ENCODE measurements around the gene HELZ2. TPM values are rescaled to one million over a fixed set of nuclear protein-coding genes. Genes with fewer than 3 reads are reported as not detected.
"Not testable (repeated sequence)": the region's sequence is repeated elsewhere in the genome, so short reads cannot be mapped to it uniquely, and the experiment has no call there.

Gene HELZ2
- total and polyA plus RNA-seq, 2 donors = 15.5 to 19.9 TPM

DNA sequence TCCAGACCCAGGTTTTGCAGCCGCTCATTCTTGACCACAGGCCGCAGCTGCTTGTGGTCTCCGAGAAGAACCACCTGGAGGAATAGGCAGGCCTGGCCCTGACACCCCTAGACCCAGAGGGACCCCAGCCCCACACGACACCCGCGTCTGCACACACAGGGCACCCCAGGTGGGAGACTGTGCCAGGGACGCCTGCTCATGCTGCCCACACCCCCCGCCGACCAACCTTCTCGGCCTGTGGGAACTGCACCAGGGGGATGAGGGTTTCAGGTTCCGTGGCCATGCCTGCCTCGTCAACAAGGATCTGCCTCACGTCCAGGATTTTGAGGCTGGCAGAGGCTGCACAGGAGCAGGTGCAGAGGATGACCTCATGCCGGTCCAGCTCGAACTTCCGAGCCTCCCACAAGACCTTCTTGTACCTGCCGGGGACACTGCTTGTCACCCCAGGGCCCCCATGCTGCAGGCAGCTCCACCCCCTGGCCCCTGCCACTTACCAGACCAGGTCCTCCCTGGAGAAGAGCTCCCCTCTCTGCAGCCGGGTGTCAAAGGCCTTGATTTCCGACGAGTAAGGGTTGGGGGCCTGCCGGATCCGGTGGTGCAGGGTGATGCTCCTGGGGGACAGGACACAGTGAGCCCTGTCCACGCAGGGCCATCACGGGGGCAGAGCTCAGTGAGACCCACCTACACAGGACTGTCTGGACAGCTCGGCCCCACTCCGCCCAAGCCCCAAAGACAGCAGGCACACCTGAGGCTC, 13.0 kb downstream of the HELZ2 start:
- Histone ChIP-seq H3K4me1 (ENCODE audit: insufficient read depth) (no peaks in the 10 kb centered on the region), H3K27ac (ENCODE audit: low read depth) (no peak overlapping the region), H3K4me3 (ENCODE audit: low read depth, low read length) (no peak overlapping the region), H3K36me3 (ENCODE audit: insufficient read depth) (peaks cover 4% of the 10 kb centered on the region)
- DNase-seq (ENCODE audit: extremely low spot score) = no peak
- WGBS = 93% methylated on average over 26 of the region's 26 CpGs

GRCh38 chr20:63560333-63560805, 13.7 kb downstream of the HELZ2 start:
- 97% methylated on average over 16 of the region's 16 CpGs for WGBS
- DNase-seq (ENCODE audit: extremely low spot score) = no peak
- Histone ChIP-seq H3K4me3 (ENCODE audit: low read depth, low read length) (no peak overlapping the region), H3K36me3 (ENCODE audit: insufficient read depth) (peaks cover 4% of the 10 kb centered on the region), H3K27ac (ENCODE audit: low read depth) (no peak overlapping the region), H3K4me1 (ENCODE audit: insufficient read depth) (no peaks in the 10 kb centered on the region)

DNA sequence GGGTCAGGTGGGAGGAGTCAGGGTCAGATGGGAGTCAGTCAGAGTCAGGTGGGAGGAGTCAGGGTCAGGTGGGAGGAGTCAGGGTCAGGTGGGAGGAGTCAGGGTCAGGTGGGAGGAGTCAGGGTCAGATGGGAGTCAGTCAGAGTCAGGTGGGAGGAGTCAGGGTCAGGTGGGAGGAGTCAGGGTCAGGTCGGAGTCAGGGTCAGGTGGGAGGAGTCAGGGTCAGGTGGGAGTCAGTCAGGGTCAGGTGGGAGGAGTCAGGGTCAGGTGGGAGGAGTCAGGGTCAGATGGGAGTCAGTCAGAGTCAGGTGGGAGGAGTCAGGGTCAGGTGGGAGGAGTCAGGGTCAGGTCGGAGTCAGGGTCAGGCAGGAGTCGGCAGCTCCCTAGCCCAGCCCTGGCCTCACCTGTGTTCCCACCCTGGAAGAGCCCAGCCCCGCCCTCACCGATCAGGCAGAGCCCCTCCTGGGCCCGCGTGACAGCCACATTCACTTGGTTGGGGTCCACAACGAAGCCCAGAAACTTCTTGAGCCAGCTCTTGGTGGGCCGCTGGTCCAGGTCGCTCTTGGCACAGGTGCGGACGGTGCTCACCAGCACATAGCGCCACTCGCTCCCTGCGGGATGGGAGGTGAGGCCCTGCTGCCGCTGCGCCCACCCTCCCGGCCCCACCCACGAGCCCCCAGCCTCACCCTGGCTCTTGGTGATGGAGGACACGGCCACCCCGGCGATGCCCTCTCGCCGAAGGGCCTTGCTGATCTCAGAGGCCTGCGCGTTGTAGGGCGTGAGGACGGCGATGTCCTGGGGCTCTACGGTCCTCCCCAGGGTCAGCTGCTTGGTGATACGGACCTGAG, 14.3 kb downstream of the HELZ2 start:
- H3K4me1 ChIP-seq (ENCODE audit: insufficient read depth); H3K4me3 ChIP-seq (ENCODE audit: low read depth, low read length); H3K36me3 ChIP-seq (ENCODE audit: insufficient read depth); H3K27ac ChIP-seq (ENCODE audit: low read depth); DNase-seq (ENCODE audit: extremely low spot score): not testable (repeated sequence)
- 95% methylated on average over 31 of the region's 31 CpGs for WGBS

DNA sequence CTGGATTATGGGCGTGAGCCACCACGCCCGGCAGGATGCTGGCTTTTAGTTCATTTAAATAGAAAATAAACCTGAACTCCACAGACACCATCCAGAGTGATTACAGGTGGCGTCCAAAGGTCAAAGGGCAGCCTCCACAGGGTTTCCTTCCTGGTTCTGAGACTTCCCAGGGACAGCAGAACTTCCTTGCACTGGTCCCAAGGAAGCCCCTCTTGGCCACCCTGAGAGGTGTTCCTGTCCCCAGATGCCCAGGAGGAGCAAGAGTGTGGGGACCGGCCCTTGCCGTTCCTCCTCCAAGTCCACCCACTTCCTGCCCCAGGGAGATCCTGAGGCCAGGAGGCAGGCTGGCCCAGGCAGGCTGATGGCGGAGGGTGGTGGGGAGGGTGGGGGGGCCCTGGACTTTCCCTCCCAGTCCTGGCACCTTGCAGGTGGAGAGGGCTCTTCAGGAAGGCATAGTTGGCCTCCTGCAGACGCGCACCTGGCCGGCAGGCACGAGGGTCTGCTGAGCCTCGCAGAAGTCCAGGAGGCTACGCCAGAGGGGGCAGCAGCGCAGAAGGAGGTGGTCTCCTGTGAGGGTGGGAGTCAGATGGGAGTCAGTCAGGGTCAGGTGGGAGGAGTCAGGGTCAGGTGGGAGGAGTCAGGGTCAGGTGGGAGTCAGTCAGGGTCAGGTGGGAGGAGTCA, 15.1 kb downstream of the HELZ2 start:
- DNase-seq (ENCODE audit: extremely low spot score) = no peak
- H3K36me3 ChIP-seq (ENCODE audit: insufficient read depth) = peaks cover 4% of the 10 kb centered on the region
- 95% methylated on average over 14 of the region's 14 CpGs for WGBS
- H3K4me3 ChIP-seq (ENCODE audit: low read depth, low read length) = no peak overlapping the region
- no peak overlapping the region for H3K27ac ChIP-seq (ENCODE audit: low read depth)
- H3K4me1 ChIP-seq (ENCODE audit: insufficient read depth) = no peaks in the 10 kb centered on the region

GRCh38 chr20:63557481-63557891, 16.6 kb downstream of the HELZ2 start:
- Histone ChIP-seq H3K4me1 (ENCODE audit: insufficient read depth) (no peaks in the 10 kb centered on the region), H3K36me3 (ENCODE audit: insufficient read depth) (peaks cover 4% of the 10 kb centered on the region), H3K27ac (ENCODE audit: low read depth) (no peak overlapping the region), H3K4me3 (ENCODE audit: low read depth, low read length) (no peak overlapping the region)
- no peak for DNase-seq (ENCODE audit: extremely low spot score)
- 89% methylated on average over 19 of the region's 19 CpGs for WGBS

DNA sequence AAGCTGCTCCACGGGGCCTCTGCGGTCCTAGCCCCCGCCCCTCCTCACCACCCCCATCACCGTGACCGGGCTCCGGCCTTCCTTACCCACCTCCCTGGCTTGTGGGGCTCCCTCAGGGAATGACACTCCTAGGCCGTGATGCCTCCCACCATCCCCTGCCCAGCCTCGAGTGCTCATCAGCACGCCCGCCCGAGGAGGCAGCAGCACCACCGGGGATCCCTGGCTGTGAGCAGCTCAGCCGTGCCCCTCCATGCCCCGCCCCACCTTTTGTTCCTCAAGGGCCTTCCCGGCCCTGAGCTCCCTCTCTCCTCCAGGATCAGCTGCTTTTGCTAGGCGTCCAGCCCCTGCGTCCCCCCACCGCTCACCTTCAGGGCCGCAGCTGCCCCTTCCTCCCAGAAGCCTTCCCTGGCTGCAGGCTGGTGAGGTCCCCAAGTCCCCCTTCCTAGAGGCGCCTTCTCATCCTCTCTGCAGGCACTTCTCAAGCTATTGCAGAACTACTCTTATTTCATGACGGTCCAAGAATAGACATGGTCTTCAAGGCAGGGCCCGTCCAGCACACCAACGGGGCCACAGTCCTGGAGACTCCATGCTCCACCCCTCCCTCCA, 17.1 kb downstream of the HELZ2 start:
- H3K27ac ChIP-seq (ENCODE audit: low read depth) = no peak overlapping the region
- no peaks in the 10 kb centered on the region for H3K4me1 ChIP-seq (ENCODE audit: insufficient read depth)
- H3K4me3 ChIP-seq (ENCODE audit: low read depth, low read length) = no peak overlapping the region
- WGBS = 62% methylated on average over 23 of the region's 23 CpGs
- peaks cover 2% of the 10 kb centered on the region for H3K36me3 ChIP-seq (ENCODE audit: insufficient read depth)
- DNase-seq (ENCODE audit: extremely low spot score) = no peak

GRCh38 chr20:63555661-63556381, 18.2 kb downstream of the HELZ2 start:
- no peak for DNase-seq (ENCODE audit: extremely low spot score)
- H3K27ac ChIP-seq (ENCODE audit: low read depth) = no peak overlapping the region
- no peaks in the 10 kb centered on the region for H3K4me1 ChIP-seq (ENCODE audit: insufficient read depth)
- no peak overlapping the region for H3K4me3 ChIP-seq (ENCODE audit: low read depth, low read length)
- peaks cover 2% of the 10 kb centered on the region for H3K36me3 ChIP-seq (ENCODE audit: insufficient read depth)
- 92% methylated on average over 45 of the region's 45 CpGs for WGBS

GRCh38 chr20:63554361-63555278, 19.4 kb downstream of the HELZ2 start:
- H3K27ac ChIP-seq (ENCODE audit: low read depth) = no peak overlapping the region
- peak overlapping the region; percentile 47 for H3K4me3 ChIP-seq (ENCODE audit: low read depth, low read length)
- H3K4me1 ChIP-seq (ENCODE audit: insufficient read depth) = no peaks in the 10 kb centered on the region
- DNase-seq (ENCODE audit: extremely low spot score) = no peak
- H3K36me3 ChIP-seq (ENCODE audit: insufficient read depth) = peaks cover 2% of the 10 kb centered on the region
- WGBS = 75% methylated on average over 38 of the region's 38 CpGs

DNA sequence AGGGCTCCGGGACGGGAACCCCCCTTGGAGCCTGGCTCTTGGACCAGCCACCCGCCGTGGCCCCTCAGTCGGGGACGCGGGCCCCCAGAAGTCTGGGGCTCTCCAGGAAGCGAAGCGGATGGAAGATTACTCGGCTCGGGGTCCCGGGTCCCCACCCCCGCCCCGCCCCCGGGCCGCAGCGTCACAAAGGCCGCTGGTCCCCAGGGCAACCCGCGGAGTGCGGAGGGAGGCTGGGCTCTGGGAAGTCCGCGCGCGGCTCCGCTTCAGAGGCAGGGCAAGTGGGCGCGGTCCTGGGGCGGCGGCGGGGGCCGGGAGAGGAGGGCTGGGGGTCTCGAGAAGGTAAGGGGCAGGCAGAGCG, 20.1 kb downstream of the HELZ2 start, which contains the start of gene FNDC11:
TSS of gene FNDC11 (plus strand) at position 227 of the 358 bp plus-strand sequence. CDS start 1,505 bp downstream, outside the sequence.
- Histone ChIP-seq H3K27ac (ENCODE audit: low read depth) (peak within 1 kb of the TSS; percentile 13), H3K36me3 (ENCODE audit: insufficient read depth) (peaks cover 2% of the 10 kb centered on the region), H3K4me1 (ENCODE audit: insufficient read depth) (no peaks in the 10 kb centered on the region), H3K4me3 (ENCODE audit: low read depth, low read length) (peak within 1 kb of the TSS; percentile 47)
- WGBS = 1% methylated on average over 34 of the region's 34 CpGs
- DNase-seq (ENCODE audit: extremely low spot score) = no peak

- 2% methylated on average over 37 of the region's 37 CpGs for whole genome bisulfite sequencing
- no peaks in the 10 kb centered on the region for H3K36me3 ChIP-seq (ENCODE audit: insufficient read depth)
- H3K4me1 ChIP-seq (ENCODE audit: insufficient read depth) = no peaks in the 10 kb centered on the region
- no peak for DNase-seq (ENCODE audit: extremely low spot score)
- peak overlapping the region; percentile 47 for H3K4me3 ChIP-seq (ENCODE audit: low read depth, low read length)
- H3K27ac ChIP-seq (ENCODE audit: low read depth) = peak overlapping the region; percentile 13
Measured at GRCh38 chr20:63553251-63553932, 20.6 kb downstream of the HELZ2 start.

GRCh38 chr20:63552481-63553249, 21.4 kb downstream of the HELZ2 start:
- Histone ChIP-seq H3K27ac (ENCODE audit: low read depth) (no peak overlapping the region), H3K4me1 (ENCODE audit: insufficient read depth) (no peaks in the 10 kb centered on the region), H3K4me3 (ENCODE audit: low read depth, low read length) (no peak overlapping the region), H3K36me3 (ENCODE audit: insufficient read depth) (no peaks in the 10 kb centered on the region)
- no peak for DNase-seq (ENCODE audit: extremely low spot score)
- 35% methylated on average over 15 of the region's 15 CpGs for WGBS
